ENCODE results near the gene RNF150.
A peak's percentile ranks its signal among the peaks of the same experiment; 100 is the strongest.

RNF150 gene

DNA sequence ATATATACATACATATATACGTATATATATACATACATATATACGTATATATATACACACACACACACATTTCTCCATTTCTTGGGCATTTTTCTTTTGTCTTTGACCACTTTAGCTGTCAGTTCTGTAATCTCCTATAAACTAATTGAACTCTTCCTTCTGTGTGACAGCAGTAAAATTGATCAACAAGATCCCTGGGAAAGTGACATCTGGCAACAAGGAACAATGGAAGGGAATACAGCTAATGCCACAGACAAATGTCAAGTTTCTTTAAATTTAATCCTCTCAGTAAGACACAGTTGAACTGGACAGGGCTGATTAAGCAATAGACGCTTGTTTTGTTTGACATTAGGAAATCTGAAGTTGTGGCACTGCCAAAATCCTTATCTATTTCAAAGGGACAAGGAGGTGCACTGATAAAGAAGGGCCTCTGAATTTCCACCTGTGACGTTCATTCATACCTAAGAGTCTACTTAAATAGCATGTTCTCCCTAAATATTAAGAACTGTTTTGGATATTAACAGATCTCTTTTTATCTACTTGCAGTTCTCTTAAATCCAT lies 126.9 kb downstream of the RNF150 start:
- ChIA-PET CTCF (interaction anchor here (0.6 to 1.1 kb wide), 3 partner anchors 11 to 124 kb away, joined by 3 to 5 read pairs (median 3); no protein-coding TSS in a partner anchor), POLR2A (no interaction called here)
- no peak for TF ChIP-seq CTCF (IDR thresholded peaks at IDR 0.05; ENCODE audit: insufficient read depth, low read length, missing control alignments)
- DNase-seq (ENCODE audit: low read depth, low spot score) = no peak
- H3K4me3 ChIP-seq (ENCODE audit: low read depth, low read length) = no peak overlapping the region

- no peak for DNase-seq (ENCODE audit: low read depth, low spot score)
- CTCF ChIA-PET = interaction anchor here (10.0 kb wide), 1 partner anchor 128 kb away, joined by 98 read pairs; the partner anchor contains the start of gene RNF150
Measured at GRCh38 chr4:141004823-141005222, 128.4 kb downstream of the RNF150 start.

GRCh38 chr4:141003193-141003592 lies 130.1 kb downstream of the RNF150 start:
- ChIA-PET POLR2A (interaction anchor here (0.7 to 1.6 kb wide), 4 partner anchors 18 to 88 kb away, joined by 3 to 4 read pairs (median 4); no protein-coding TSS in a partner anchor), CTCF (interaction anchor here (1.4 to 10.0 kb wide), 3 partner anchors 7 to 129 kb away, joined by 3 to 98 read pairs (median 13); partner anchors contain the start of gene RNF150)
- DNase-seq (ENCODE audit: low read depth, low spot score) = no peak
- TF ChIP-seq CTCF (IDR thresholded peaks at IDR 0.05; ENCODE audit: insufficient read depth, low read length, missing control alignments) = no peak
- no peak overlapping the region for H3K4me3 ChIP-seq (ENCODE audit: low read depth, low read length)

More at GRCh38 chr4:141004823-141005222, 128.4 kb downstream of the RNF150 start:
- POLR2A ChIA-PET = no interaction called here
- no peak for TF ChIP-seq CTCF (IDR thresholded peaks at IDR 0.05; ENCODE audit: insufficient read depth, low read length, missing control alignments)
- H3K4me3 ChIP-seq (ENCODE audit: low read depth, low read length) = no peak overlapping the region

GRCh38 chr4:141002323-141002805 lies 130.9 kb downstream of the RNF150 start:
- POLR2A ChIA-PET = interaction anchor here (0.7 to 1.6 kb wide), 4 partner anchors 18 to 131 kb away, joined by 4 read pairs; partner anchors contain the start of gene RNF150
- TF ChIP-seq CTCF (IDR thresholded peaks at IDR 0.05; ENCODE audit: insufficient read depth, low read length, missing control alignments) = no peak
- peak; percentile 70 for DNase-seq (ENCODE audit: low read depth, low spot score)
- no peak overlapping the region for H3K4me3 ChIP-seq (ENCODE audit: low read depth, low read length)
- CTCF ChIA-PET = interaction anchor here (1.4 to 10.0 kb wide), 3 partner anchors 8 to 130 kb away, joined by 3 to 98 read pairs (median 13); partner anchors contain the start of gene RNF150

DNA sequence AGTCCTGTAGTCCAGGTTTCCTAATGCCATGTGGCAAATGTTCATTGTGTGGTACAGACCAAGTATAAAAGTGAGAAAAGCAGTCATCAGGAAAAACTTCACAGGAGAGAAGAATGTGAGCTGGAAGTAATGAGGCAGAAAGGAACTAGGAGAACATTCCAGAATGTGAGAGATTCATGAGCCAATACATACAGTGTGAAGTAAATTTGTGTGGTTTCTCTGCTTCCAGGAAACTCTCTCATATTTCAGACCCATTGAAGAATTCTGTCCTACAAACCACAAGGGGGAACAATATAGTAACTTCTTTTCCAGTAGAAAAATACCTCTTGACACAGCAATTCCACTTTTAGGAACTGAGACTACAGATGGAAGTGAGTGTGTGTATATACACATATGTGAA lies 136.5 kb downstream of the RNF150 start:
- CTCF ChIA-PET = interaction anchor here (0.7 to 10.0 kb wide), 8 partner anchors 12 to 136 kb away, joined by 3 to 98 read pairs (median 6); partner anchors contain the start of gene RNF150
- H3K4me3 ChIP-seq (ENCODE audit: low read depth, low read length) = no peak overlapping the region
- TF ChIP-seq CTCF (IDR thresholded peaks at IDR 0.05; ENCODE audit: insufficient read depth, low read length, missing control alignments) = peak; percentile 15
- DNase-seq (ENCODE audit: low read depth, low spot score) = peak; percentile 79
- POLR2A ChIA-PET = interaction anchor here (2.0 kb wide), 1 partner anchor 137 kb away, joined by 5 read pairs; the partner anchor contains the start of gene RNF150

- no peak for DNase-seq (ENCODE audit: low read depth, low spot score)
- no peak for TF ChIP-seq CTCF (IDR thresholded peaks at IDR 0.05; ENCODE audit: insufficient read depth, low read length, missing control alignments)
- CTCF ChIA-PET = interaction anchor here (10.0 kb wide), 1 partner anchor 138 kb away, joined by 98 read pairs; the partner anchor contains the start of gene RNF150
Measured at GRCh38 chr4:140995058-140995457, 138.2 kb downstream of the RNF150 start.

More at GRCh38 chr4:140995058-140995457, 138.2 kb downstream of the RNF150 start:
- POLR2A ChIA-PET = no interaction called here
- H3K4me3 ChIP-seq (ENCODE audit: low read depth, low read length) = no peak overlapping the region

Measured in AG04449 (cell line).